ENCODE data around the gene PRKAG2.

PRKAG2 gene

GRCh38 chr7:151860771-151861170 lies 16.1 kb downstream of the PRKAG2 start:
- Histone ChIP-seq H3K4me1 (ENCODE audit: low read depth, poor library complexity, severe bottlenecking) (no peaks in the 10 kb centered on the region), H3K79me2 (ENCODE audit: insufficient read depth, low read depth) (no peaks in the 10 kb centered on the region), H3K27ac (no peak overlapping the region), H3K4me2 (no peak overlapping the region), H2AFZ (ENCODE audit: low read depth) (no peak overlapping the region), H4K20me1 (ENCODE audit: insufficient read depth) (no peaks in the 10 kb centered on the region), H3K4me3 (IDR thresholded peaks at IDR 0.05; ENCODE audit: insufficient read depth, low read depth, low read length) (no peak overlapping the region), H3K9ac (no peak overlapping the region), H3K36me3 (ENCODE audit: insufficient read depth) (no peaks in the 10 kb centered on the region), H3K27me3 (ENCODE audit: insufficient read depth, low read depth) (no peaks in the 10 kb centered on the region)
- no peak for TF ChIP-seq CTCF (conservative IDR thresholded peaks at IDR 0.05; ENCODE audit: low read depth, low read length)

- TF ChIP-seq CTCF (conservative IDR thresholded peaks at IDR 0.05; ENCODE audit: low read depth, low read length) = no peak
- no peak overlapping the region for H3K4me3 ChIP-seq (IDR thresholded peaks at IDR 0.05; ENCODE audit: insufficient read depth, low read depth, low read length)
- no peaks in the 10 kb centered on the region for H4K20me1 ChIP-seq (ENCODE audit: insufficient read depth)
- H3K36me3 ChIP-seq (ENCODE audit: insufficient read depth) = no peaks in the 10 kb centered on the region
- no peaks in the 10 kb centered on the region for H3K4me1 ChIP-seq (ENCODE audit: low read depth, poor library complexity, severe bottlenecking)
- no peaks in the 10 kb centered on the region for H3K27me3 ChIP-seq (ENCODE audit: insufficient read depth, low read depth)
- no peak overlapping the region for H3K27ac ChIP-seq
- H2AFZ ChIP-seq (ENCODE audit: low read depth) = no peak overlapping the region
- no peak overlapping the region for H3K9ac ChIP-seq
- no peaks in the 10 kb centered on the region for H3K79me2 ChIP-seq (ENCODE audit: insufficient read depth, low read depth)
- H3K4me2 ChIP-seq = no peak overlapping the region
Measured at GRCh38 chr7:151859948-151860685, 16.8 kb downstream of the PRKAG2 start.

GRCh38 chr7:151859111-151859947 lies 17.6 kb downstream of the PRKAG2 start:
- Histone ChIP-seq H3K4me3 (IDR thresholded peaks at IDR 0.05; ENCODE audit: insufficient read depth, low read depth, low read length) (no peak overlapping the region), H3K9ac (no peak overlapping the region), H3K4me1 (ENCODE audit: low read depth, poor library complexity, severe bottlenecking) (no peaks in the 10 kb centered on the region), H4K20me1 (ENCODE audit: insufficient read depth) (no peaks in the 10 kb centered on the region), H3K79me2 (ENCODE audit: insufficient read depth, low read depth) (no peaks in the 10 kb centered on the region), H3K4me2 (no peak overlapping the region), H3K36me3 (ENCODE audit: insufficient read depth) (no peaks in the 10 kb centered on the region), H3K27ac (no peak overlapping the region), H3K27me3 (ENCODE audit: insufficient read depth, low read depth) (no peaks in the 10 kb centered on the region), H2AFZ (ENCODE audit: low read depth) (no peak overlapping the region)
- no peak for TF ChIP-seq CTCF (conservative IDR thresholded peaks at IDR 0.05; ENCODE audit: low read depth, low read length)

GRCh38 chr7:151858456-151858855 lies 18.5 kb downstream of the PRKAG2 start:
- no peak for TF ChIP-seq CTCF (conservative IDR thresholded peaks at IDR 0.05; ENCODE audit: low read depth, low read length)
- H3K36me3 ChIP-seq (ENCODE audit: insufficient read depth) = no peaks in the 10 kb centered on the region
- no peak overlapping the region for H3K4me2 ChIP-seq
- no peaks in the 10 kb centered on the region for H4K20me1 ChIP-seq (ENCODE audit: insufficient read depth)
- H3K4me1 ChIP-seq (ENCODE audit: low read depth, poor library complexity, severe bottlenecking) = no peaks in the 10 kb centered on the region
- no peak overlapping the region for H3K4me3 ChIP-seq (IDR thresholded peaks at IDR 0.05; ENCODE audit: insufficient read depth, low read depth, low read length)
- no peak overlapping the region for H3K9ac ChIP-seq
- H3K27me3 ChIP-seq (ENCODE audit: insufficient read depth, low read depth) = no peaks in the 10 kb centered on the region
- no peak overlapping the region for H2AFZ ChIP-seq (ENCODE audit: low read depth)
- H3K79me2 ChIP-seq (ENCODE audit: insufficient read depth, low read depth) = no peaks in the 10 kb centered on the region
- H3K27ac ChIP-seq = no peak overlapping the region
